GM23338 (cell line): ENCODE results near the gene TMEM151B.

Experiments
- CREB1 ChIP-seq: fragments of 250-450 bp; sonication (Bioruptor Pico); IDR thresholded peaks from 2 replicates; pipeline ENCODE4 v1.5.0; 2020; ENCODE audit warnings: low read depth, mild to moderate bottlenecking, moderate library complexity
- CTCF ChIP-seq, 2 experiments: fragments of 200-600 bp in 1 of 2; sonication (generic) in 1 of 2; conservative IDR thresholded peaks; 2 replicates each; pipeline versions ENCODE4 v1.5.1 to v1.6.1; 2016 to 2017; ENCODE audit warnings: antibody characterized with exemption in 2 of 2, low read depth in 2 of 2, mild to moderate bottlenecking in 2 of 2, moderate library complexity in 1 of 2
- EZH2 ChIP-seq: fragments of 200-600 bp; sonication (generic); IDR thresholded peaks from one replicate; pipeline ENCODE4 v1.8.0; 2017; ENCODE audit warnings: antibody characterized with exemption, mild to moderate bottlenecking, low read depth; ENCODE audit not compliant: unreplicated experiment
- EZH2phosphoT487 ChIP-seq: fragments of 200-600 bp; sonication (generic); IDR thresholded peaks from one replicate; pipeline ENCODE4 v1.8.1; 2018; ENCODE audit warnings: antibody characterized with exemption; ENCODE audit not compliant: unreplicated experiment
- NANOG ChIP-seq: IDR thresholded peaks from 2 replicates; pipeline ENCODE4 v1.6.1; 2016; ENCODE audit warnings: antibody characterized with exemption, borderline replicate concordance
- POLR2AphosphoS5 ChIP-seq: IDR thresholded peaks from 2 replicates; pipeline ENCODE4 v1.6.1; 2016; ENCODE audit warnings: antibody characterized with exemption, low read depth
- REST ChIP-seq: IDR thresholded peaks from one replicate; pipeline ENCODE4 v1.6.1; 2018; ENCODE audit warnings: antibody characterized with exemption; ENCODE audit not compliant: unreplicated experiment
- STAT1 ChIP-seq: IDR thresholded peaks from one replicate; pipeline ENCODE4 v1.6.1; 2016; ENCODE audit warnings: antibody characterized with exemption; ENCODE audit not compliant: unreplicated experiment
- ZNF114 ChIP-seq: fragments of 250-450 bp; sonication (Bioruptor Pico); IDR thresholded peaks from 2 replicates; pipeline ENCODE4 v1.5.0; 2020; ENCODE audit warnings: mild to moderate bottlenecking, moderate library complexity

GRCh38 chr6:44235269-44235668, 35.0 kb upstream of the TMEM151B start:
- TF ChIP-seq CTCF (conservative IDR thresholded peaks at IDR 0.05; ENCODE audit: low read depth in 2 of 2) = no peak
- no peak for TF ChIP-seq POLR2AphosphoS5
- TF ChIP-seq EZH2 = no peak
- TF ChIP-seq NANOG = no peak
- no peak for TF ChIP-seq EZH2phosphoT487
- no peak for TF ChIP-seq ZNF114 (CRISPR knock-in tag)
- TF ChIP-seq STAT1 = no peak
- TF ChIP-seq REST = no peak
- TF ChIP-seq CREB1 = no peak
